ENCODE measurements around the gene PRSS33.

DNA sequence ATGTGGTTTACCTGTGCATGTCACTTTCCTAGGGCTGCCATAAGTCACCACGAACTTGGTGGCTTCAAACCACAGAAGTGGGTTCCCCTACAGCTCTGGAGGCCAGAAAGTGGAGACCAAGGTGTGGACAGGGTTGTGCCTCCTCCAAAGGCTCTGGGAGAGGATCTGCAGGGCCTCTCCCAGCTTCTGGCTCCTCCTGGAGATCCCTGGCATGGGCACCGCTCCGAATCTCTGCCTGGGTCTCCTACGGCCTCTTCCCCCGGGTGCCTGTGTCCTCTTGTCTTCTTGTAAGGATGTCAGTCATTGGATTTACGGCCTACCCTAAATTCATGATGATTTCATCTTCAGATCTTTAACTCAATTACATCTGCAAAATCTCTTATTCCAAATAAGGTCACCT, 37.4 kb downstream of the PRSS33 start:
- TF ChIP-seq, protein P1, sequence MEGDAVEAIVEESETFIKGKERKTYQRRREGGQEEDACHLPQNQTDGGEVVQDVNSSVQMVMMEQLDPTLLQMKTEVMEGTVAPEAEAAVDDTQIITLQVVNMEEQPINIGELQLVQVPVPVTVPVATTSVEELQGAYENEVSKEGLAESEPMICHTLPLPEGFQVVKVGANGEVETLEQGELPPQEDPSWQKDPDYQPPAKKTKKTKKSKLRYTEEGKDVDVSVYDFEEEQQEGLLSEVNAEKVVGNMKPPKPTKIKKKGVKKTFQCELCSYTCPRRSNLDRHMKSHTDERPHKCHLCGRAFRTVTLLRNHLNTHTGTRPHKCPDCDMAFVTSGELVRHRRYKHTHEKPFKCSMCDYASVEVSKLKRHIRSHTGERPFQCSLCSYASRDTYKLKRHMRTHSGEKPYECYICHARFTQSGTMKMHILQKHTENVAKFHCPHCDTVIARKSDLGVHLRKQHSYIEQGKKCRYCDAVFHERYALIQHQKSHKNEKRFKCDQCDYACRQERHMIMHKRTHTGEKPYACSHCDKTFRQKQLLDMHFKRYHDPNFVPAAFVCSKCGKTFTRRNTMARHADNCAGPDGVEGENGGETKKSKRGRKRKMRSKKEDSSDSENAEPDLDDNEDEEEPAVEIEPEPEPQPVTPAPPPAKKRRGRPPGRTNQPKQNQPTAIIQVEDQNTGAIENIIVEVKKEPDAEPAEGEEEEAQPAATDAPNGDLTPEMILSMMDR (IDR thresholded peaks at IDR 0.05; ENCODE audit: insufficient read depth, low read length, poor library complexity, severe bottlenecking) = no peak
- no peak for TF ChIP-seq EZH2phosphoT487 (conservative IDR thresholded peaks at IDR 0.05; ENCODE audit: low read length)

Data from SU-DHL-6 (cell line).